Glomerular visceral epithelial cell (primary cell): Measurements from ENCODE around the gene CEND1.

ENCODE experiments used
- DNase-seq: peaks from one replicate; pipeline ENCODE4 v3.0.0-alpha.2; 2016; ENCODE audit errors: extremely low spot score

CEND1 gene

DNA sequence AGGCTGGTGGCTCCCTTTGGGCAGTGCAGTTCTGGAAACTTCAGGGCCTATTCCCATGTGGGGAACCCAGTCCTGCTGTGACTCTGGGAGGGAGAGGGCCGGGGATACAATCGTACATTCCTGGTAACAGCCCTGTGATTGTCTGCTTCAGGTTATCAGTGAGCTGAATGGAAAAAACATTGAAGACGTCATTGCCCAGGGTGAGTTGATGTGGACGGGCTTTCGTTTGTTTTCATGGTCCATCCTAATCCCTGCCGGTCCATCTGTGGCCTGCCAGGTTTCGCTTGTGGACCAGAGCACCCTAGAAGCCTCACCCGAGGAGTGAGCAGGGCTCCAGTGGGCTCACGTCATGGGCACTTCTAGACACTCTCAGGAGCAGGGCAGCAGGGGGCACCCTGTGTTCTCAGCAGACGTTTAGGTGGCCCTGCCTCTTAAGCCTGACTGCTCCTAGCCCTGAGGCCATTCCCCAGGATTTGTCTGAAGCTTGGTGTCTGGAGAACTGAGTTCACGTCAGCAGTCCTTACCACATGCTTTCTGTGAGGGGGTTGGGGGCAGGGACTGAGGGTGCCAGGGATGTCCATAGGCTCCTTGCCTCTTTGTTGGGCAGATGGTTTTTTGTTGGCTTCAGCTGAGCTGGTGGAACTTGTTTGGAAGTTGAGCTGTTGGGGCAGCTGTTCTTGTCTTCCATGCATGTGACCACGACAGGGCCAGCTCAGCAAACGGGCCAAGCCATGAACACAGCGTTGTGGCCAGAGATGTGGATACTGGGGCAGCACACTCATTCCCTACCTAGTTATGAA is 21.8 kb upstream of the CEND1 start:
- no peak for DNase-seq

DNA sequence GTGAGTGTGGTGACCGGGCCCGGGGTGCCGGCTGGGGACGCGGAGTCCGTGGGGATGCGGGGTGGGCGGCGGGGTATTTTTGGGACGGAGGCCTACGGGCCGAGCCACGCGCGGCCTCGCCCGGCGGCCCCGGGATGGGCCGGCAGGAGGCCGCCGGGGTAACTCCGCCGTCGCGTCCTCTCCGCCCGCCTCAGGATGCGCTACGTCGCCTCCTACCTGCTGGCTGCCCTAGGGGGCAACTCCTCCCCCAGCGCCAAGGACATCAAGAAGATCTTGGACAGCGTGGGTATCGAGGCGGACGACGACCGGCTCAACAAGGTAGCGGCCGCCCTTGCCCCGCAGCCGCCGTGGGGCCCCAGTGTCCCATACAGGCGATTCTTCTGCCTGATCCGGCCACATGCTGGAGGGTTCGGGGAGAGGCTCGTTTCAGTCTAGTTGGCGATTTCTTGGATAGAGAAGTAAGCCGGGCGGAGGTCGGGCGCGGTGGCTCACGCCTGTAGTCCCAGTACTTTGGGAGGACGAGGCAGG is 20.2 kb upstream of the CEND1 start:
- DNase-seq: no peak

DNA sequence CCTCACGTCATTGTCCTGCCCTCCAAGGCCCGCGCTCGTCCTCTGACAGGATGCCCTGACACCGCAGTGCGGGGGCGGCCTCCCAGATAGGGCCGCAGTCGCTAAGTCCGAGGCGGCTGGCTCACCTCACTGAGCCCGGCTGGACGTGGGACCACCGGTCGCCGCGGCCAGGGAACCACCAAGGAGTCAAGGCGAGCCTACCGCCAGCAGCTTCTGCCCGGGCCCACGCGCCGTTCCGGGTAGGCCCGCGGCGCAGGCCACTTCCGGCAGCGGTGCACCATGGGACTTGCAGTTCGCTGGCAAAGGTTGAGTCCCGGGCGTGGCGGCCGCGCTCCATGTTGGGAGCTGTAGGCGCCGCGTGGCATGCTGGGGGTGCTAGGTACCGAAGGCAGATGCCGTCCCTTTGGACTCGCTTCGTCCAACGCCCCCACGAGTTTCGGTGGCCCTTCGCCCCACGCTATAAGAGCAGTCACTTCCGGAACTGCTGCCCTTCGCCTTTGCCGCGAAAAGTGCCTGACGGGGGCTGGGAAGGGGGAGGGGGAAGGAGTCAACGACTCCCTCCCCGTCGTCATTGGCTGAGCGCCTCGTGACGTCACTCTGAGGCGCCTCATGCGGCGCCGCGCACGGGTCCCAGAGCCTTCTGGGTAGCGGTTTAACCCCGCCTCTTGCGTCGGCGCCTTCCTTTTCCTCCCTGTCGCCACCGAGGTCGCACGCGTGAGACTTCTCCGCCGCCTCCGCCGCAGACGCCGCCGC is 19.6 kb upstream of the CEND1 start, which contains the start of gene RPLP2:
Gene RPLP2, plus strand, starts transcription at position 681 of the 753 bp plus-strand sequence. CDS start 268 bp downstream, outside the sequence.
- peak; percentile 95 for DNase-seq

DNA sequence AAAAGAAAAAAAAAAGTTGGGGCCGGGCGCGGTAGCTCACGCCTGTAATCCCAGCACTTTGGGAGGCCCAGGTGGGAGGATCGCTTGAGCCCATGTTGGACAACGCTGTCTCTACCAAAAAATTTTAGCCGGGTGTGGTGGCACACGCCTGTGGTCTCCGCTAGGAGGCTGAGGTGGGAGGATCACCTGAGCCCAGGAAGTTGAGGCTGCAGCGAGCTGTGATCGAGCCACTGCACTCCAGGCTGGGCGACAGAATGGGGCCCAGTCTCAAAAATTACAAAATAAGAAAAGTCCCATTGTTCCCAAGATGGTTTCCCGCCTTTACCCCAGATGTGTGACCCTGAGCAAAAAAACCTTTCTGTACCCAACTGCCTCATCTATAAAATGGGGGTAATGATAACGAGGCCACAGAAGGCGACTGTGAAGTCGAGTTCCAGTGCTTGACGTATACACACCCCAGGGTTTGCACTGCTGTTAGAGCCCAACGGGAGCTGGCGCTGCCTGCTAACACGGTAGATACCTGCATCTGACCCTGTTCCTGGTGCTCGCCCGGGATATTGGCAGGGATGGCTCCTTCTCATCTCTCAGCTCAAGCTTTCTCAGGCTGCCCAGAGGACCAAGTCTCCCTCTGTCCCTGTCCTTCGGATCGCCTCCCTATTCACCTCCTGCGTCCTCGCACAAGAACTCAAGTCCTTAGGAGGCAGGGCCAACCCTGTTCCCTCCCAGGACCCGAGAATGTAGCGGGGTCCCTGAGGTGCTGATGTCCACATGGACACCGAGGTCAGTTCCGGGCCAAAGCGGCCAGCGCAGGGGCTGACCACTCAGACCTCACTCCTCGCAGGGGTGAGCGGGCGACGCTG is 18.8 kb upstream of the CEND1 start:
- DNase-seq: peak; percentile 70

DNA sequence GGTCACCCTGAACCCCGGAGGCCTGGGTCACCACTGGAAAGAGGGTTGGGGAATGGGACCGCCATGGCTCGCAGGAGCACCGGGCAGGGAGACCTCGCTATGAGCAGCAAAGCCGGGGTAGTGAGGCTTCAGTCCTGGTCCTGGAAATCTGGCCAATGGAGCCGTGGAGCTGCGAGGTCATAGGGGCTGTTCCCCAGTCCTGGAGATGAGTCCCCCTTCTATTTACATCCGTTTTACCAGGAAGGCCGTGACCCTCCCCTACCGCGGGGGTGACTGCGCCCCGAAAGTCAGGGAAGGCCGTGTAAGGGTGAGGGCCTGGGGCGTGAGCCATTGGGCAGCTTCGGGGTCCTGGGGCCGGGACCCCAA is 14.7 kb upstream of the CEND1 start:
- DNase-seq: no peak

DNA sequence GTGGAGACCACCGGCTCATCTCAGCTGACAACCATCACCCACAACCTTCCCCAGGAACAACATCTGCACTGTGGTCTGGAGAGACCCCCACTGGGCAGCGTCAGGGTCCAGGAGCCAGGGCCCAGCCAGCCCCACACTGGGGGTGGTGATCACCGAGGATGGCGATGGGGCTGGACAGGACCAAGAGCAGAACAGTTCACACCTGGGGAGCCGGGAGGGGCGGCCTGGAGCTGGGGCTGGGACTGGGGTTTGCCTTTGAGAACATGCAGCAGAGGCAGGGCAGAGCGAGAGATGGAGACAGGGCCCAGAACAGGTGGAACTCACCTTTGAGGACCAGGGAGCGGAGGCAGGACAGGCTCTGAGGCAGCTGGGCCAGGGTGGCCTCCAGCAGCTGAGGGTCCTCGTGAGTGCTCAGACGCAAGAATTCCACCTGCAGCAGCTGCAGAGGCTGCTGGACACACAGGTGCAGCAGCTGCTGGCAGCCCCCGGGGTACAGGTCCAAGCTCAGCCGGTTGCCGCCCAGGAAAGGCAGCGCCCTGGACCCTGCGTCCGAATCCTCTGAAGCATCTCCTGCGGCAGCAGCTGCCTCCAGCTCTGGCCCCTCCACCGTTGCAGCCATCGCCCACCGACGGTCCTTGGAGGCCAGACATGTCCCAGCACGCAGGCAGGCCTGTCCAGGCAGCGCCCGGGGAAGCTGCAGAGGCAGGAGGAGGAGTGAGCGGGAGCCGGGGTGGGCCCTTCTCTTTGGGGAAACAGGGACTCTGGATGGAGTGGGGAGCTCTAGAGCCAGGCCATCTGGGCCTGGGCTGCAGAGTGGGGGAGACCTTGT is 14.1 kb upstream of the CEND1 start:
- DNase-seq: no peak

DNA sequence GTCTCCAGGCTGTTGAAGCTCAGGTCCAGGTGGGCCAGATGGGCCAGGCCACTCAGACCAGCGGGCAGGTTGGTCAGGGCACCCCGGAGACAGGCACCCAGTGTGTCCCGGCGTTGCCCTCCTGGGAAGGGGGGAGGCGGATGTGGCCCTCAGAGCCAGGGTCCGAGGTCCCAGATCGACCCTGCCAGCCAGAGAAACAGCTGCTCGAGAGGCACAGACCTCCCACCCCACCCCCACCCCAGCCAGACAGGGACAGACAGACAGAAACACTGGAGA is 13.5 kb upstream of the CEND1 start:
- DNase-seq: no peak

DNA sequence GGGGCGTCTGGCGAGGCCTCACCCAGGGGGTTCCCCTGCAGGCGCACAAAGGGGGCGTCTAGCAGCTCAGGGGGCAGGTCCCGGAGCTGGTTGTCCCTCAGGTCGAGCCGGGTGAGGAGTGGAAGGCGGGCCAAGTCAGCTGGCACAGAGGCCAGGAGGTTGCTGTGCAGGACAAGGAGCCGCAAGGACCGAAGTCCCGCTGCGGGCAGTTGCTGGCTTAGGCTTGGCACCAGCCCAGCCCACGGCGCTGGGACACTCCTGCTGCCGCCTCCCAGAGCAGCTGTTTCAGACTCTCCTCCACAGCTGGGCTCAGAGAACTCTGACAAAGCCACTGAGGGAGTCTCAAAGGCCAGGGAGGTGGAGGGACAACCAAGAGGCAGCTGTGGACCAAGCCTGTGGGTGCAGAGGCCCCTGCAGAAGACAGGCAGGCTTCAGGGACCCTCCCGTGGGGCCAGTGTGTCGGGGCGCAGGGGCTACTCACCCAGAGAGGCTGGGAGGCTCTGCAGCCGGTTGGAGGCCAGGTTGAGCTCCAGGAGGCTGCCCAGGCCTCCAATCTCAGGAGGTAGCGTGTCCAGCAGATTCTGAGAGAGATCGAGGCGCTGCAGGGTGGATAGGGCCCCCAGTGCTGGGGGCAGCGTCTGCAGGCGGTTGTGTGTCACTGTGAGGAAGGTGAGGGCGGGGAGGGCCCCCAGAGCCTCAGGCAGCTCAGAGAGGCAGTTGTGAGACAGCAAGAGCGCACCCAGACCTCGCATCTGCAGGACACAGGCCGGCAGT is 13.0 kb upstream of the CEND1 start:
- no peak for DNase-seq

DNA sequence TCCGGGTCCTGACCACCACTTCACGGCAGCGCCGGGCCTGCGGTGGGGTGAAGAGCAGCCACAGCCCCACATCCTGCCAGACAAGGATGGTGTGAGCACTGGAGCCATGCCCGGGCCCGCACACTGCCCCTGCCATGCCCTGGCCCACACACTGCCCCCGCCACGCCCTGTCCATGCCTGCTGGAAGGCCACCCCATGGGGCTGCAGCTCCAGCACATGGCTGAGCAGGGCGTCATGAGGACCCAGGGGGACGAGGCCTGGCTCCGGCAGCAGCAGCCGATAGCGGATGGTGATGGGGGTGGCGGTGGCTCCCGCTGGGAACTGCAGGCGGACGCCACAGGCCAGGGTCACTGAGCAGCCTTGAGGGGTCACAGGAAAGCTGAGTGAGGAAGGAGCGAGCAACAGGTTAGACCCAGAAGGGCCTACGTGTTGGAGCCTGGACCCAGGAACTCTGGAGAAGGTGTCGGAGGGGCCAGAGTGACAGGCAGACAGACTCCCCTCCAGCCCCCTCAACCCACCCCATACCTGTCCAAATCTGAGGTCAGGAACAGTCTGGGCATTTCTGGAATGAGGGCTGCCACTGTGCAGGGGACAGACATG is 12.2 kb upstream of the CEND1 start:
- DNase-seq: no peak

DNA sequence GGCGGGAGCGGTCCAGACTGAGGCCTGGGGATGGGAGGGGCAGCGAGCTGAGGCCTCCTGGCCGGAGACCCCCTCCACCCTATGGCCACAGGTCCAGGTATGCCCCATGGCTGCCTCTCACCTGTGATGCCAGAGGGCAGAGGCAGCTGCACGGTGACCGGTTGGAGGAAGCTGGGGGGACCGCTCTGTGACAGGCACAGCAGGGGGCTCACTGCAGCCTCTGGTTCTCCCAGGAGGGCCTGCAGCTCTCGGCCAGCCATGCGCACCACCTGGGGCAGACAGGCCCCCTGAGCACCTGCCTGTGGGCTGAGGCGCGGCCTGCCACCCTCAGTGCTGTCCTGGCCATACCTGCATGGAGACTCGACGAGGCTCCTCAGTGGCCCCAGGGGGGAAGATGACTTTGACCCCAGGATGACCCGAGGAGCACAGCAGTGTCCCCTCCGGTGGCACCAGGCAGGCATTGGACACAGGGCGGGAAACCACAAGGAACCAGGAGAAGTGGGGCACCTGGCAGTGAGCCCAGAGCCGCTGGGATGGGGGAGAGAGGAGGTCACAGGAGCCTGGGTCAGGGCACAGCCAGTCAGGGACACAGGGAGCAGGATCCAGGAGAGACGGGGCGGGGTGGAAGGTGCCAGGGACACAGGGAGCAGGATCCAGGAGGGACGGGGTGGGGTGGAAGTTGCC is 11.3 kb upstream of the CEND1 start:
- DNase-seq: no peak

DNA sequence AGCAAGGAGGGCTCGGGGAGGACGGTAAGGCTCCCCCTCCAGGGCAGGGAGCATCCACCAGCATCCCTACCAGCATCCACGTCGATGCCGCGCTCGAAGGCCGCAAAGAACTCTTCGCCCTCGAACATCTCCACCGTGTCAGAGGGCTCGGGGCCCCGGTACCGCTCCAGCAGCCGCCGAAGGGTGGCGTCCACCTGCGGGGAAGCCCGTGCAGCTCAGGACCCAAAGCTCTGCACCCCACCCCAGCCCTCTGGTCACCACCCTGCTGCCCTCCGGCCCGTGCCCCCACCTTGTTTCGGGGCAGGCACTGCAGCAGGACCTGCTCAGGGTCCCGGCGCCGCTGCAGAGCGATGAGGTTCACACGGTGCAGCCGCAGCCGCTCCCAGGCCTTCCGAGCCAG is 10.6 kb upstream of the CEND1 start:
- no peak for DNase-seq

DNA sequence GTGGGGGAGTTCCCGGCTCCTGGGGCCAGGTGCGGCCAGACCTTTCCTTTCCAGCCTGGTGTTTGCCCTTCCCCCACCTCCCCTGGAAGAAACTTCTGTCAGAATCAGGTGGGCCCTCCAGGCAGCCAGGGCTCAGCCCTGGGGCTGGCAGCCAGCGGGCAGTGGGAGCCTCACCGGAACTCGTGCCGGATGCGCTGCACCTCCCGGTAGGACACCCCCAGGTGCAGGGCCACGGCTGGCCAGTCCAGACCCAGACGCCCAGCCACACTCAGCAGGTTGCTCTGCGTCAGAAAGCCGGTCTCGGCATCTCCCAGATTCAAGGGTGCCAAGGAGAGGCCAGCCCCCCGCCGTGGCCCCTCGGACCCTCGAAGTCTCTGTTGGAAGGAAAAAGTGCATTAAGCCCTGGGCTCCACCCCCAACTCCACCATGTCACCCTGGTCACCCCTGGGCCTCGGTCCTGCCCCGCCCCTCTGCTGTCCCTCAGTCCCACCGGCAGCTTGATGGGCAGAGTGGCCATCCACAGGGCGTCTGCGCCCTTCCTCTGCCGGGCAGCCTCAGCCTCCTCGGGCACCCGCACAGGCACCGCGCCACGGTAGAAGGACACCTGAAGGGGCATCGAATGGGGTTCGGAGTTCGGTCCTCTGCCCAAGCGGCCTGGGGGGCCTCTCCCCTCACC is 9.9 kb upstream of the CEND1 start:
- no peak for DNase-seq

DNA sequence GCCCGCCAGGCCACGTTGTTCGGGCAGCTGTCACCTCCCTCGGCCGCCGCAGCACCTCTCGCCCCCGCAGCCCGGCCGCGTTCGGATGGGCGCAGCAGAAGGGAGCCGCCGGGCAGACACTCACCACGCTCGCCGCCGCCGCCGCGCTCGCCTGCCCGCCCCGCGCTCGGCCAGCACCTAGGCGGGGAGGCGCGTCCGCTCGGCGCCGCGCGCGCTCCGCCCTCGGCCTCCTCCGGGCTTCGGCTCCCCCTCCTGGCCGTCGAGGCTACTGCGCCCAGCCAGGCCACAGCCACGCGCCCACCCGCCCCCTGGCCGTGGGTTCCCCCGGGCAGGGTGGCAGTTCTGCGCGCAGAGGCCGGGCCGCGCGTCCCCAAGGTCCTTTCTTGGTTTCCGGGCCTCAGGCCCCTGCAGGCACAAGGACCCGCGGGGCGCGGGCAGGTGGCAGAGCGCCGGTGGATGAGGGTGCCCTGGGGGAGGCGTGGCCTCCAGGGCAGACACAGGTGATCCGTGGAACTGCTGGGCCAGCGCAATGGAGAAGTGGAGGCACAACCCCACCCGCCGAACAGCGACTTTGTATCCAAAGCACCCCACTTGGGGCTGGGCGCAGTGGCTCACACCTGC is 8.3 kb upstream of the CEND1 start, which contains the start of gene SLC25A22:
Gene SLC25A22, minus strand, starts transcription at position 189 of the 621 bp plus-strand sequence. CDS start 3,275 bp downstream, outside the sequence.
- DNase-seq: peak; percentile 81

DNA sequence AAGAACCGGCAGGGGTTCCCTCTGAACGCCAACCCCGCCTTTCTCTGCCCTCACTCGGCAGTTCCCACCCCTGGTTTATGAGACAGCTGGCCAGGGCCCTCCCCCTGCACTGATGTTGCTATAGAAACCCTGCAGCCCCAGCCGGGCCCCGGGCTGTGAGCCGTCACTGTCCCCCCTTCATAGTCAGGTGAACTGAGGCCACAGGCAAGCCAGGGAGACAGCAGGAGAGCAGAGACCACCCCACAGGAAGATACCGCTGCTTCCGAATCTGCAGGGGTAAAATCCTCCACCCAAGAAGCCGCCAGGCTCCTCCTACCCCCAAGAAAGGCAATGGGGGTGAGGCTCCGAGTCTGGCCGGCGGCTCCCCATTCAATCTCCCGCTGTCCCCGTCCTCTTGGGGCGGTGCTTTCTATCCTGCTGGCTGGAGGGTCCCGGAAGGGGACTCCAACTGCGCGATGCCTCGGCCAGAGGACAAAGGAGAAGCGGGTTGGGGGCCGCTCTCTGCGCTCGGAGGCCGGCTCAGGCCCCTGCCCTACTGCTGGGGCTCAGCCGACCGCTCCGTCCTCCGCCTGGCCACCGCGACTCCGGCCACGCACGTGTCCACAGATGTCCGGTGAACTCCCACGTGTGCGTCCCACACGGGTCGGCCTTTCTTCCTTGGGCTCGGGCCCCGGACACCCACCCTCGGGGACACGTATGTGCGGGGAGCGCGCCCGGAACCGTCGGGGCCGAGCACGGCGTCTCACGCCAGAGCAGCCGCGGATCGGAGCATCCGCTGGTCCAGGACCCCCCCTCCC is 7.6 kb upstream of the CEND1 start:
- peak; percentile 75 for DNase-seq

DNA sequence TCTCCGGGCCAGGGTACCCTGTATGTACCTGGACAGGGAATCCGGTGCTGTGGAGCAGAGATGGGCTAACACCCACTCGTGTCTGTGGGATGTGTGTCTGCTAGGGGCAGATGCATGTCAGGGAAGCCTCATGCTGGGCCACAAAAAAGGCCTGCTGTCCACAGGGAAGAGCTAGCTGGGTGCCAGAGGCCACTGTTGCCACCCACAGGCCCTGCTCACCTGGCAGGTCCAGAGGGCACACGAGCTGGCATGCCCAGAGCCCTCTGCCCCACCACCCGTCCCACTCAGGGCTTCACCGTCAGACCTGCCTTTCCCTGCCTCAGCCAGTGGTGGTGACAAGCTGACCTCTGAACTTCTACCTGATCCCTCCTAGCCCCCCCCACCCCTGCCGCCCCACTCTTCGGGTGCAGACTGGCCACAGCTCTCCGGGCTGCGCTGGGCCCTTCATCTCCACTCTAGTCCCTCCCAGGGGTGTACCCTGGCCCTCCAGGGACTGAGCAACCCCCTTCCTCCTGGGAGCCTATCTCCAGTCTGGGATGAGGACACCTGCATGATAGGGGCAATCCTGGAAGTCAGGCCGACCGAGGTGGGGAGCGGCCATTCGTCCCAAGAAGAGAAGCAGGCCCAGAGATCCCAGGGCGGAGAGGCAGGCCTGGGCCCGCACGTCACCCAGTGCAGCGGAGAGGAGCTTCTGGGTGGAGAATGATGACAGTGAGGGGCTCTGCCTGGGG is 6.8 kb upstream of the CEND1 start:
- no peak for DNase-seq

DNA sequence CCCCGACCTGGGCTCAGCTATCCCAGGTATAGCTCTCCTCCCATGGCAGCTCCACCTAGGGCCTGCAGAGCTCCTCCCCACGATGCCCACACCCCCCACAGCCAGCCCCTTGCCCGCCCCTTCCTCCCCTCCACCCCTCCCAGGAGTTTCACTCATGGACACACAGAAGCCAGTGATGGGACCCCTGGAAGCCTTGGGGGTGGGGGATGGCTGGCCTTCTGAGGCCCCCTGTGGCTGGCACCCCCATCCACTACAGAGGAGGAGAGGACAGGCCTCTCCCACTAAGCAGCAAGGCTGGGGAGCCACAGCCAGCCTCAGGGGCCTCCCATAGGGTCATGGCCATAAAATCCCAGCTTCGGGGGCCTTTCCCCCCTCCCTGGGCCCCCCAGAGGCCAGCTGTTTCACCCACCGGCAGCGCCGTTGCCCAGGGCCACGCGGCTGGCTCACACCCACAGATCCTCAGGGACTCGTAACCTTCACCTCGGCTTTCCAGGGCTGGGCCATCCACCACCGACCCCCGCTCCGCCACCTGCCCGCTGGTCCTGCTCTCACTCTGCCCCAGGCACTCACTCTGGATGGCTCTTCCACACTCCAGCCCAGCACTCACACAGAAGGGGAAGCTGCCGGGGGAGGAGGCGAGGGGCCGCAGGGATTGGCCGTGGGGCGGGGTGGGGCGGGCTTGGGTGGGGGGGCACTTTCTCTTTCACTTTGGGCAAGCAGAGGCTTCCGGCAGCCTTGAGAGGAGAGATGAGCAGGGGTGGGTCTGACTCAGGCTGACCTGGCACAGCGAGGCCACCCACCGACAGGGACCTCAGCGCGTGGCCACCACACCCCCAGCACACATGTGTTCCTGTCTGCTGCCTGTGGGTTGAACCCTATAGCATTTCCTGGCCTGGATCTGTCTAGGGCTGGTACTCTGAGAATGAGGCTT is 6.0 kb upstream of the CEND1 start:
- DNase-seq: peak; percentile 92
